PC-3 (cell line): ENCODE results near the gene MYBPH.

Source experiments
- CTCF ChIP-seq: fragments of 300-600 bp; sonication (generic); conservative IDR thresholded peaks from 2 replicates; pipeline ENCODE4 v1.5.1; 2017; ENCODE audit warnings: antibody characterized with exemption, low read depth, mild to moderate bottlenecking, low read length
- EZH2 ChIP-seq: fragments of 300-600 bp; sonication (generic); IDR thresholded peaks from one replicate; pipeline ENCODE4 v1.6.1; 2017; ENCODE audit warnings: antibody characterized with exemption, mild to moderate bottlenecking, low read length; ENCODE audit not compliant: unreplicated experiment
- EZH2phosphoT487 ChIP-seq: fragments of 300-600 bp; sonication (generic); IDR thresholded peaks from 2 replicates; pipeline ENCODE4 v1.6.1; 2018; ENCODE audit warnings: mild to moderate bottlenecking, antibody characterized with exemption, low read length, borderline replicate concordance

DNA sequence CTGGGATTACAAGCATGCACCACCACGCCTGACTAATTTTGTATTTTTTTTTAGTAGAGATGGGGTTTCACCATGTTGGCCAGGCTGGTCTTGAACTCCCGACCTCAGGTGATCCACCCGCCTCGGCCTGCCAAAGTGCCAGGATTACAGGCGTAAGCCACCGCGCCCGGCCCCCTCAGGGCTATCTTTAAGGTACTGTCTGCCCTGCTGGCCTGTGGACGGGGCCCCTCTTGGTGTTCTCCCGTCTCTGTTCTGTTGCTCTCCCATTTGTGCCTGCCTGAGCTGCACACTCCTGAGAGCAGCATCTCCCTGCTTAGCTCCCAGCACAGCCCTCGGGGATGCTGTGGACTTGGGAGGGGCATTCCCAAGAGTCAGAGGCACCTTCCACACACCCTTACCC lies 13.9 kb downstream of the MYBPH start:
- TF ChIP-seq CTCF = no peak
- TF ChIP-seq EZH2phosphoT487 = no peak
- no peak for TF ChIP-seq EZH2
